ENCODE measurements around the gene TGM5.

TGM5 gene

DNA sequence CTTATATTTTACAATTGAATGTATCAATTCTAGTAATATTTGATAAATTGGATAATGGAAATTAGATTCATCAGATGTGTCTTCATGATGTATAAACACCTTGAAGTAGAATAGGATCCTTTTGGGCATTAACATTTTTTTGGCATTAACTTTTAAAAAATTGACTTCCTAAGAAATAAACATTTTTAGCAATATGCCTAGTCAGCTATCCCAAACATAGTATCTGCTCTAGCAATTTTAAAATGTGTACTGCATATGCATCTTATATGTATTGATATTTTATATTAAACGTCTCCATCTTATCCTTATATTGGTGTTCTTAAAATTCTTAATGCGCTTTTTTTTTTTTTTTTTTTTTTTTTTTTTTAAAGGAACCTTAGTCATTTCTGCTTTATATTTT is 73.0 kb downstream of the TGM5 start:
- DNase-seq (ENCODE audit: low spot score), result no peak
- TF ChIP-seq, protein P1, sequence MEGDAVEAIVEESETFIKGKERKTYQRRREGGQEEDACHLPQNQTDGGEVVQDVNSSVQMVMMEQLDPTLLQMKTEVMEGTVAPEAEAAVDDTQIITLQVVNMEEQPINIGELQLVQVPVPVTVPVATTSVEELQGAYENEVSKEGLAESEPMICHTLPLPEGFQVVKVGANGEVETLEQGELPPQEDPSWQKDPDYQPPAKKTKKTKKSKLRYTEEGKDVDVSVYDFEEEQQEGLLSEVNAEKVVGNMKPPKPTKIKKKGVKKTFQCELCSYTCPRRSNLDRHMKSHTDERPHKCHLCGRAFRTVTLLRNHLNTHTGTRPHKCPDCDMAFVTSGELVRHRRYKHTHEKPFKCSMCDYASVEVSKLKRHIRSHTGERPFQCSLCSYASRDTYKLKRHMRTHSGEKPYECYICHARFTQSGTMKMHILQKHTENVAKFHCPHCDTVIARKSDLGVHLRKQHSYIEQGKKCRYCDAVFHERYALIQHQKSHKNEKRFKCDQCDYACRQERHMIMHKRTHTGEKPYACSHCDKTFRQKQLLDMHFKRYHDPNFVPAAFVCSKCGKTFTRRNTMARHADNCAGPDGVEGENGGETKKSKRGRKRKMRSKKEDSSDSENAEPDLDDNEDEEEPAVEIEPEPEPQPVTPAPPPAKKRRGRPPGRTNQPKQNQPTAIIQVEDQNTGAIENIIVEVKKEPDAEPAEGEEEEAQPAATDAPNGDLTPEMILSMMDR (IDR thresholded peaks at IDR 0.05; ENCODE audit: extremely low read depth, insufficient read depth, missing control alignments), result no peak
- in situ Hi-C loops (cut with MboI; ENCODE audit: low pct_unique_long_range_greater_than_20kb, low sequenced_read_pairs, unreplicated experiment), result no loop called here

DNA sequence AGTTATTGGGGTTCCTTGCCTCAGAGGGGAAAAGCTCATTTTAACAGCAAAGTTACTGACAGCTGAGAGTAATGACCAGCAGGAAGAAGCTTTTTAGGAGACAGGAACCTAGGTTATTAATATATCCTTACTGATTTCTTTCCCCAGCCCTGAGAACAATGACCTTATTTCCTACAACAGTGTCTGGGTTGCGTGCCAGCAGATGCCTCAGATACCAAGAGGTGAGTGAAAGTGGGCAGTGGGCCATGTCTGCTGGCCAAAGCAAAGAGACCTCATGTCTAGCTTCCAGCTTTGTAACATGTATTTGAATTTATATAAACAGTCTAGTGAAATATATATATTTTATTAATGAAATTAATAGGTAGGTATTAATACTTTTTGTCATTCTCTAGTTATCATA is 76.5 kb downstream of the TGM5 start:
- TF ChIP-seq, protein P1 (IDR thresholded peaks at IDR 0.05; ENCODE audit: extremely low read depth, insufficient read depth, missing control alignments), result no peak
- no peak for DNase-seq (ENCODE audit: low spot score)
- in situ Hi-C loops (cut with MboI; ENCODE audit: low pct_unique_long_range_greater_than_20kb, low sequenced_read_pairs, unreplicated experiment), result no loop called here

DNA sequence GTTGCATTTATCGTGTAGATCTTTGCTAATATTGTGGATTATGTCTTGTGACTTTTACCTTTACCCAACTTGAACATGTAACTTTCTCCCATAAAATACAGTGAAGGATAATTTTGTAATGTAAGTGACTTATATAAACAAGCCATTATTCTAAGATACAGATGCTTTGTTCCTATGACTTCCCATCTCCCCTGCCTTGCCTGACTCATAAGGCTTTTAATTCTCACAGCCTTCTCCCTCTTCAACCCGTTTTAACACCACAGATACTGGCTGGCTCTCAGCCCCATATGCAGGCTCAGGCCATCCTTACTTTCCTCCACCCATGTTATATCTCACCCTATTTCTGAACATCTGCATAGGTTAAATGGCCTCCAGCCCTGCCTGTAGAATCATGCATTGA is 77.4 kb downstream of the TGM5 start:
- TF ChIP-seq, protein P1 (IDR thresholded peaks at IDR 0.05; ENCODE audit: extremely low read depth, insufficient read depth, missing control alignments), result no peak
- DNase-seq (ENCODE audit: low spot score), result no peak
- in situ Hi-C loops (cut with MboI; ENCODE audit: low pct_unique_long_range_greater_than_20kb, low sequenced_read_pairs, unreplicated experiment), result no loop called here

DNA sequence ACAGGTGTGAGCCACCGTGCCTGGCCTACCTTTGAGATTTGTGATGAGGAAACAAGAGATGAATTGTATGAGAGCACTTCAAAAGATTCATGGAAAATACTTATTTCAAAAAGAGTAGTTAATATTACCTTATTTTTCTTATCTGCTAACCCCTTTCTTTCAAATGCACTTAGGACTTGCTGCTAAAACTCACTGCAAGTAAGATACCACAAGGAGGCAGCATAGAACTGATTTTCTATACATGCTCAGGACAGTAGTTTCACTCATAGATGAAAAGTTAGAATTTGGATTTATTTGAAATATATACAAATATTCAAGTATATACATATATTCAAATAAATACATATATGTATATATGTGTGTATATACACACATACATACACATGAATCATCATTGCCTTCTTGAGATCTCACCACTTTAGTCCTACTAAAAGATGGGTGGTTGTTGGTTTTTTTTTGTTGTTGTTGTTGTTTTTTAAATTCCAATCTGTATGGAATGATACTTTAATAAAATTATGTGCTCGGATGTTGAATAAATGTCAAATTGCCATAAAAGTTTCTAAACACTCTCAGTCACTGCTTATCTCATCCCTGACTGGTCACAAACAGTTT is 79.1 kb downstream of the TGM5 start:
- TF ChIP-seq, protein P1 (IDR thresholded peaks at IDR 0.05; ENCODE audit: extremely low read depth, insufficient read depth, missing control alignments), result peak; percentile 62
- in situ Hi-C loops (cut with MboI; ENCODE audit: low pct_unique_long_range_greater_than_20kb, low sequenced_read_pairs, unreplicated experiment), result no loop called here
- peak; percentile 49 for DNase-seq (ENCODE audit: low spot score)

DNA sequence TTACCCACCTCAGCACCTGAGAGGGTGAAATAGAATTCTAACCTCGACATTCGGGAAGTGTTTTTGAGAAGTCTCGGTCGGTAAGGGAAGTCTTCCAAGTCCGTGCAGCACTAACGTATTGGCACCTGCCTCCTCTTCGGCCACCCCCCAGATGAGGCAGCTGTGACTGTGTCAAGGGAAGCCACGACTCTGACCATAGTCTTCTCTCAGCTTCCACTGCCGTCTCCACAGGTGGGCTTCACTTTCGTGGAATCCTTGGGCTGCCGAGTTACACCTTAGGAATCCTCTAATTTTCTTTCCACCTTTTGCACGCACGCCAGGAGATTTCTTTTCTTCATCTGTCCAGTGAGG is 80.8 kb downstream of the TGM5 start:
- TF ChIP-seq, protein P1 (IDR thresholded peaks at IDR 0.05; ENCODE audit: extremely low read depth, insufficient read depth, missing control alignments), result no peak
- peak; percentile 48 for DNase-seq (ENCODE audit: low spot score)
- in situ Hi-C loops (cut with MboI; ENCODE audit: low pct_unique_long_range_greater_than_20kb, low sequenced_read_pairs, unreplicated experiment), result no loop called here

DNA sequence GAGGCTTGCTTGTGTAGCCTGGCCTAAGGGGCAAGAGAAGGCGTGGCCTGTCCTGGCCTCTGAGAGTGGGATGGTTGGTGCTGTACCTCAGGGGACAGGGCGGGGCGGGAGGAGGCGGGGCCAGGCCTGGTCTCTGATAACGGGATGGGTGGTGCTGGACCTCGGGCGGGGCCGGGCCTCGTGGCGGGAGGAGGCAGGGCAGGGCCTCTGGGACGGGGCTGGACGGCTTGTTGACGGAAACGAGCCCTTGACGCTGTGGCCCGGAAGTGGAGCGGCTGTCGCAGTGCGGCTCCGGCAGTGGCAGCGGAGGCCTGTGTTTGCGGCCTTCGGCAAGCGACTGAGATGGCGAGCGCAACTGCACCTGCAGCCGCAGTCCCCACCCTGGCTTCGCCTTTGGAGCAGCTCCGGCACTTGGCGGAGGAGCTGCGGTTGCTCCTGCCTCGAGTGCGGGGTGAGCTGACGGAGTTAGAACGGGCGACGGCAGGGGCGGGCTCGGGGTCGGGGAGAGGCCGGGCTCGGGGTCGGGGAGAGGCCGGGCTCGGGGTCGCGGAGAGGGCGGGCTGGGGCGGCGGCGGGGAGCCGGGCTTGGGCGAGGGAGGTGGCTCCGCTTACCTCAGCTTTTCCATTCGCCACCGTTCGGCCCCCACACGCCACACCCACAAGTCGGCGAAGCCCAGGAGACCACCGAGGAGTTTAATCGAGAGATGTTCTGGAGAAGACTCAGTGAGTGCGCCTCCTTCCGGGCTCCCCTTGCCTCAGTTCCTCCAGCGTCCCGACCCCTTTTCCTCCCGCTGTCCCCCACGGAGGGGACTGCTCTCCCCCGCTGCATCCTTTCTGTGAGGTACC is 81.3 kb downstream of the TGM5 start, which contains the start of gene CCNDBP1:
Gene CCNDBP1 (plus strand): TSS at position 247 of the 846 bp plus-strand sequence. CDS start 96 bp downstream, at position 343.
- TF ChIP-seq, protein P1 (IDR thresholded peaks at IDR 0.05; ENCODE audit: extremely low read depth, insufficient read depth, missing control alignments), result peak; percentile 52
- in situ Hi-C loops (cut with MboI; ENCODE audit: low pct_unique_long_range_greater_than_20kb, low sequenced_read_pairs, unreplicated experiment), result no loop called here
- peak; percentile 99 for DNase-seq (ENCODE audit: low spot score)
